Body of pancreas (tissue), 4 donors: ENCODE data around the gene PRSS36. TPM values are rescaled to one million over a fixed set of nuclear protein-coding genes. Genes with fewer than 3 reads are reported as not detected.

ENCODE experiments used
- ATAC-seq: fragments of 150-250 bp; one replicate; pipeline ENCODE4 v1.9.1; 2016
- DNase-seq, 4 donors: peaks; one replicate each; pipeline ENCODE4 v3.0.0-alpha.2; 2019
- H3K27ac ChIP-seq, 4 donors: fragments of 200-600 bp; sonication (generic); 1 replicate in 3 of 4; 2 replicates in 1 of 4; pipeline versions ENCODE4 v1.5.1 to v1.6.1; 2016 to 2019; ENCODE audit warnings: mild to moderate bottlenecking in 1 of 4, mixed read lengths in 1 of 4, moderate library complexity in 1 of 4
- H3K27me3 ChIP-seq, 2 donors: fragments of 200-600 bp; sonication (generic); one replicate each; pipeline ENCODE4 v1.6.0; 2016; ENCODE audit warnings: mild to moderate bottlenecking in 1 of 2
- H3K36me3 ChIP-seq, 2 donors: fragments of 200-600 bp; sonication (generic); replicated peaks in 1 of 2; 2 replicates each; pipeline ENCODE4 v1.5.1; 2016; ENCODE audit warnings: low read depth in 2 of 2; ENCODE audit not compliant: insufficient read depth in 1 of 2
- H3K4me1 ChIP-seq: fragments of 200-600 bp; sonication (generic); one replicate; pipeline ENCODE4 v1.6.0; 2016
- H3K4me3 ChIP-seq, 2 donors: fragments of 200-600 bp; sonication (generic); 1 replicate in 1 of 2; 2 replicates in 1 of 2; pipeline ENCODE4 v1.5.1; 2016 to 2019
- H3K9me3 ChIP-seq, 3 donors: fragments of 200-600 bp; sonication (generic); 1 replicate in 2 of 3; 2 replicates in 1 of 3; pipeline ENCODE4 v1.5.1; 2016
- CTCF ChIP-seq, 7 experiments: fragments of 450-650 bp in 4 of 7; fragments of 200-600 bp in 3 of 7; sonication (generic) in 3 of 7; IDR thresholded peaks; one replicate each; pipeline ENCODE4 v1.5.1; 2016 to 2019; ENCODE audit warnings: antibody characterized with exemption in 7 of 7
- POLR2A ChIP-seq, 3 donors: fragments of 450-650 bp; IDR thresholded peaks; one replicate each; pipeline ENCODE4 v1.6.1; 2016; ENCODE audit warnings: antibody characterized with exemption in 3 of 3, mild to moderate bottlenecking in 2 of 3
- WGBS, 2 donors: methylation state at CpG; one replicate each; pipeline ENCODE4 v1.1.5; 2017; 5-methylcytosine and 5-hydroxymethylcytosine counted together
- intact Hi-C: fragments of 100-400 bp; cut with DNase I; formaldehyde crosslinking; loops from one replicate; pipeline ENCODE4 v1.15.1; 2023
- total RNA-seq, 2 donors: library from RNA; depleted of rRNA; stranded (reverse); fragments of >200 nt; gene quantifications; one replicate each; pipeline ENCODE4 v1.1.0, GENCODE V29; 2016

PRSS36 gene
- total RNA-seq, 2 donors from 2014 or later = 0.52 to 65.3 TPM

- no peak for ATAC-seq
- TF ChIP-seq POLR2A (IDR thresholded peaks at IDR 0.05) = no peak
- no peak for TF ChIP-seq CTCF (IDR thresholded peaks at IDR 0.05)
- Histone ChIP-seq H3K4me3 (no peak overlapping the region), H3K27me3 (no peaks in the 10 kb centered on the region), H3K27ac (peak overlapping the region in 3 of 4 donors; percentile 93 to 95 (median 95)), H3K4me1 (peaks cover 36% of the 10 kb centered on the region), H3K36me3 (peaks cover 7 to 16% of the 10 kb centered on the region in 2 donors), H3K9me3 (no peaks in the 10 kb centered on the region)
- 90 to 96% methylated on average over 9 to 16 of the region's 16 CpGs for WGBS, 2 donors
- intact Hi-C loops = no loop called here
- no peak for DNase-seq
Observed at GRCh38 chr16:31120129-31120528, 29.7 kb downstream of the PRSS36 start.

- peak overlapping the region in 1 of 2 donors; percentile 8 for H3K4me3 ChIP-seq
- intact Hi-C loops = no loop called here
- DNase-seq (peak in 1 of 4 donors; percentile 51), ATAC-seq (no peak)
- WGBS, 2 donors = 47 to 51% methylated on average over 9 of the region's 9 CpGs
- H3K9me3 ChIP-seq = no peaks in the 10 kb centered on the region
- H3K4me1 ChIP-seq = peaks cover 50% of the 10 kb centered on the region
- no peaks in the 10 kb centered on the region for H3K27me3 ChIP-seq
- peaks cover 7 to 16% of the 10 kb centered on the region in 2 donors for H3K36me3 ChIP-seq
- peak overlapping the region; percentile 93 to 99 (median 95) for H3K27ac ChIP-seq
- TF ChIP-seq POLR2A (IDR thresholded peaks at IDR 0.05) = no peak
- no peak for TF ChIP-seq CTCF (IDR thresholded peaks at IDR 0.05)
Observed at GRCh38 chr16:31118223-31119155, 31.4 kb downstream of the PRSS36 start.

- H3K36me3 ChIP-seq = peaks cover 7 to 16% of the 10 kb centered on the region in 2 donors
- peak within 1 kb of the TSS; percentile 20 to 23 for H3K4me3 ChIP-seq
- ATAC-seq = peak; percentile 94
- no peaks in the 10 kb centered on the region for H3K27me3 ChIP-seq
- H3K9me3 ChIP-seq = no peaks in the 10 kb centered on the region
- 0% methylated on average over 16 to 65 of the region's 68 CpGs for WGBS, 2 donors
- H3K27ac ChIP-seq = peak within 1 kb of the TSS; percentile 93 to 99 (median 95)
- peak; percentile 91 to 94 (median 92) for TF ChIP-seq POLR2A (IDR thresholded peaks at IDR 0.05)
- TF ChIP-seq CTCF (IDR thresholded peaks at IDR 0.05) = peak in 1 of 7 experiments; percentile 2
- H3K4me1 ChIP-seq = peaks cover 59% of the 10 kb centered on the region
- intact Hi-C loops = no loop called here
- DNase-seq = peak; percentile 99
Observed at GRCh38 chr16:31117384-31118222, 32.3 kb downstream of the PRSS36 start, which contains the start of gene KAT8. Gene KAT8, plus strand, starts transcription at chr16:31117664. Its CDS starts 18 bp downstream, at chr16:31117682.

GRCh38 chr16:31114468-31114867, 35.4 kb downstream of the PRSS36 start:
- TF ChIP-seq CTCF (IDR thresholded peaks at IDR 0.05) = no peak
- TF ChIP-seq POLR2A (IDR thresholded peaks at IDR 0.05) = no peak
- ATAC-seq = no peak
- DNase-seq = no peak
- 78 to 84% methylated on average over 8 of the region's 8 CpGs for WGBS, 2 donors
- Histone ChIP-seq H3K27ac (peak overlapping the region; percentile 46 to 95 (median 63)), H3K4me3 (no peak overlapping the region), H3K4me1 (peaks cover 75% of the 10 kb centered on the region), H3K36me3 (peaks cover 0 to 6% of the 10 kb centered on the region in 2 donors), H3K9me3 (no peaks in the 10 kb centered on the region), H3K27me3 (no peaks in the 10 kb centered on the region)
- intact Hi-C loops = no loop called here
